ENCODE data around the gene IGFBPL1.

IGFBPL1 gene

DNA sequence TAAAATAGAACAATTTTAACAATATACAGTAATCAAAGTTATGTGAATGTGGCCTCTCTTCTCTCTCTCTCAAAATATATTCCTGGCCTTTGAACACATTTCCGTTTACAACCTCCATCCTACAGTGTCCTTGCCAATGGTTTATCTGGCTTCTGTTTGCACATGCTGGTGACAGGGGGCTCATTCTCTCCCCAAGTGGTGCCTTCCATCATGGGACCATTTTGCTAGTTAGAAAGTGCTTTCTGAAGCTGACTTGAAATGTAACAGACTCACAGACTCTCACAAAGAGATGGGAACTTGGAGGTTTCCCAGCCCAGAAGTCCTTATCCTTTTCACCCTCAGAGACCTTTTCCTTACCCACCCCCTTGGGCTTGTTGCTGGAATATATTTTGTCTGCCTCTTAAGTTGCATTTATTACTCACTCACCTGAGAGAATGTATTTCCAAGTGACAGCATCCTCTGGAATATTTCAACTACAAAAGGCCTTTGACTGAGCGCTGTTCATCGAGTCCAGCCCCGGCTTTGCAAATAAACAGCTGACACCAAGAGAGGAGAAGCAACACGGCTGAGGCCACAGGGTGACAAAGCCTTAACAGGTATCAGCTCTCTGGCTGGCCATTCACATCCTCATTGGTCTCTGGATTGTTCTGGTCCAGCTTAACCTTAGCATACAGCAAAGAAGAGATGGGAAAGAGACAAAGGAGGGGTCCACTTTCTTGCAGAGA, 49.2 kb downstream of the IGFBPL1 start:
- H3K27ac ChIP-seq (replicated peaks; ENCODE audit: low read length), result no peak overlapping the region
- H3K18ac ChIP-seq (ENCODE audit: low read length), result no peak overlapping the region
- no peak overlapping the region for H2AK5ac ChIP-seq (ENCODE audit: low read depth, low read length)
- no peak overlapping the region for H4K91ac ChIP-seq (ENCODE audit: low read depth, low read length, poor library complexity)
- H3K9ac ChIP-seq (ENCODE audit: low read depth, low read length, poor library complexity), result no peak overlapping the region
- no peak overlapping the region for H2BK12ac ChIP-seq (ENCODE audit: low read length)
- H3K4me2 ChIP-seq (ENCODE audit: insufficient read depth, low read length, poor library complexity, severe bottlenecking), result no peak overlapping the region
- no peak overlapping the region for H2BK5ac ChIP-seq (ENCODE audit: low read length)
- no peak overlapping the region for H2BK120ac ChIP-seq (ENCODE audit: low read depth, low read length)
- no peak overlapping the region for H4K8ac ChIP-seq (ENCODE audit: low read depth, low read length)
- H3K4ac ChIP-seq (ENCODE audit: low read length), result no peak overlapping the region
- H3K27me3 ChIP-seq (ENCODE audit: control insufficient read depth in 3 of 3, insufficient read depth in 3 of 3, low read depth in 1 of 3, low read length in 3 of 3), result peaks cover 0 to 2% (median 0%) of the 10 kb centered on the region in 3 experiments
- H3K79me1 ChIP-seq (ENCODE audit: low read depth, low read length), result no peaks in the 10 kb centered on the region
- H3K36me3 ChIP-seq (replicated peaks in 1 of 2; ENCODE audit: control insufficient read depth in 2 of 2, insufficient read depth in 2 of 2, low read length in 2 of 2), result no peaks in the 10 kb centered on the region
- no peak overlapping the region for H2BK15ac ChIP-seq (ENCODE audit: low read length)
- H3K14ac ChIP-seq (ENCODE audit: low read length), result no peak overlapping the region
- WGBS, 2 donors (ENCODE audit: extremely low coverage in 2 of 2, insufficient read length in 2 of 2, insufficient replicate concordance in 1 of 2), result no CpG with 5 or more reads among the region's 5 CpGs
- no peaks in the 10 kb centered on the region for H3K9me3 ChIP-seq (replicated peaks in 1 of 2; ENCODE audit: control insufficient read depth in 2 of 2, insufficient read depth in 1 of 2, low read depth in 1 of 2, low read length in 2 of 2)
- peaks cover 0 to 20% of the 10 kb centered on the region in 2 donors for H3K4me1 ChIP-seq (ENCODE audit: control insufficient read depth in 2 of 2, insufficient read depth in 1 of 2, low read depth in 1 of 2, low read length in 2 of 2)
- H2AFZ ChIP-seq (ENCODE audit: low read length), result peak overlapping the region; percentile 72
- no peak for DNase-seq (ENCODE audit: low spot score)
- no peak overlapping the region for H3K4me3 ChIP-seq (ENCODE audit: low read length in 2 of 2)
- no peak overlapping the region for H3K23ac ChIP-seq (ENCODE audit: low read depth, low read length, poor library complexity)

DNA sequence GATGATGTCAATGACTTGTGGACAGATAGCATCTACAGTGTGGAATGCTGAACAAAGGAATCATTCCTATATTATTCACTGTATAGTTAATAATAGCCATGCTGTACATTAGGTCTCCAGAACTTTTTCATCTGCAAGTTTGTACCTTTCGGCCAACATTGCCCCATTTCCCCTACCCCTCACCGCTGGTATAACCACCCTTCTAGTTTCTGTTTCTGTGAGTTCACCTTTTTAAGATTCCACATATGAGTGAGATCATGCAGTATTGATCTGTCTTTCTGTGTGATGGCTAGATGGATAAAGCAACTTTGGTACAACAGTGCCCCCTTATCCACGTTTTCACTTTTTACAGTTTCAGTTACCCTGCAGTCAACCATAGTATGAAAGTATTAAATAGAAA, 50.6 kb downstream of the IGFBPL1 start:
- Histone ChIP-seq H3K27me3 (ENCODE audit: control insufficient read depth in 3 of 3, insufficient read depth in 3 of 3, low read depth in 1 of 3, low read length in 3 of 3) (peaks cover 0 to 5% (median 0%) of the 10 kb centered on the region in 3 experiments), H2BK15ac (ENCODE audit: low read length) (no peak overlapping the region), H4K8ac (ENCODE audit: low read depth, low read length) (no peak overlapping the region), H2BK12ac (ENCODE audit: low read length) (no peak overlapping the region), H3K4me2 (ENCODE audit: insufficient read depth, low read length, poor library complexity, severe bottlenecking) (no peak overlapping the region), H3K4me1 (ENCODE audit: control insufficient read depth in 2 of 2, insufficient read depth in 1 of 2, low read depth in 1 of 2, low read length in 2 of 2) (peaks cover 0 to 20% of the 10 kb centered on the region in 2 donors), H3K79me1 (ENCODE audit: low read depth, low read length) (no peaks in the 10 kb centered on the region), H3K4ac (ENCODE audit: low read length) (no peak overlapping the region), H3K4me3 (ENCODE audit: low read length in 2 of 2) (no peak overlapping the region), H3K27ac (replicated peaks; ENCODE audit: low read length) (no peak overlapping the region), H2AFZ (ENCODE audit: low read length) (no peak overlapping the region), H3K18ac (ENCODE audit: low read length) (no peak overlapping the region), H2BK120ac (ENCODE audit: low read depth, low read length) (no peak overlapping the region), H3K23ac (ENCODE audit: low read depth, low read length, poor library complexity) (no peak overlapping the region), H2AK5ac (ENCODE audit: low read depth, low read length) (no peak overlapping the region), H3K14ac (ENCODE audit: low read length) (no peak overlapping the region), H3K36me3 (replicated peaks in 1 of 2; ENCODE audit: control insufficient read depth in 2 of 2, insufficient read depth in 2 of 2, low read length in 2 of 2) (no peaks in the 10 kb centered on the region), H2BK5ac (ENCODE audit: low read length) (no peak overlapping the region), H3K9me3 (replicated peaks in 1 of 2; ENCODE audit: control insufficient read depth in 2 of 2, insufficient read depth in 1 of 2, low read depth in 1 of 2, low read length in 2 of 2) (no peaks in the 10 kb centered on the region), H3K9ac (ENCODE audit: low read depth, low read length, poor library complexity) (no peak overlapping the region), H4K91ac (ENCODE audit: low read depth, low read length, poor library complexity) (no peak overlapping the region)
- no CpG with 5 or more reads among the region's 3 CpGs for WGBS, 2 donors (ENCODE audit: extremely low coverage in 2 of 2, insufficient read length in 2 of 2, insufficient replicate concordance in 1 of 2)
- no peak for DNase-seq (ENCODE audit: low spot score)

DNA sequence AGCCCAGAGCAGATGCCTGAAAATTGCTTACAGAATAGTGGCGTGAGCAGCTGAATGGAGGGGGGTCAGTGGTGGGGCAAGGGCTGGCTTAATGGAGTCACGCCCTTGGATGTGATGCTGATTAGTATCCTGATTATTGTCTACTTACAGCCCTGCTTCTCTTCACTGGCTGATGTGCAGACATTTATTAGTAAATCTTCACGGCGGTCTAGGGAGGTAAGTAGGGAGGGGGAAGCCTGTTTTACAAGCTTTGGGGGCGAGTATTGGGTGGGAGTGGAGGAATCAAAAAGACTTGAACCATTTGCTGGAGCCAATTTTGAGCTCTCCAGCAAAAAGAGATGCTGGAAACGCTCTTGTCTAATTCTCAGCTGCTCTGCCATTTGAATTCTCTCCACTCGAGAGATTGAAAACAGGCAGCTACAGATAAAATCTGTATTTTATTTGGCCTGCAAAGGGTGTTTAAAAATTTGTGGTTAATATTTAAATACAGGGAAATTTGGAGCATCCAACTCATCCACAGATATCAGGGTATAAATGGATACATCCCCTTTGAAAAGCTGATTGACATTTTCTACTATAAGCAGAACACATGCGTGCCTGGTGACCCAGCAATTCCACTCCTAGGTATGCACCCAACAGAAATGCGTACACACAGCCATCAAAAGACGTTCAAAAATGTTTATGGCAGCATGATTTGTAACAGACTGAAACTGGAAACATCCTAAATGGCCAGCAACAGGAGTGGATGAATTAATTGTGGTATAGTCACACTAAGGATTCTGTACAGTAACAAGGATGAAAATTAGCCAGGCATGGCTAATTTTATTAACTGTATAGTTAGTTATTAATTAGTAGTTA, 51.3 kb downstream of the IGFBPL1 start:
- Histone ChIP-seq H2BK5ac (ENCODE audit: low read length) (no peak overlapping the region), H2BK12ac (ENCODE audit: low read length) (no peak overlapping the region), H4K91ac (ENCODE audit: low read depth, low read length, poor library complexity) (no peak overlapping the region), H3K14ac (ENCODE audit: low read length) (no peak overlapping the region), H4K8ac (ENCODE audit: low read depth, low read length) (no peak overlapping the region), H3K27ac (replicated peaks; ENCODE audit: low read length) (no peak overlapping the region), H3K4me1 (ENCODE audit: control insufficient read depth in 2 of 2, insufficient read depth in 1 of 2, low read depth in 1 of 2, low read length in 2 of 2) (peaks cover 0 to 20% of the 10 kb centered on the region in 2 donors), H2BK120ac (ENCODE audit: low read depth, low read length) (no peak overlapping the region), H3K36me3 (replicated peaks in 1 of 2; ENCODE audit: control insufficient read depth in 2 of 2, insufficient read depth in 2 of 2, low read length in 2 of 2) (no peaks in the 10 kb centered on the region), H3K4me3 (ENCODE audit: low read length in 2 of 2) (no peak overlapping the region), H3K4ac (ENCODE audit: low read length) (no peak overlapping the region), H2BK15ac (ENCODE audit: low read length) (no peak overlapping the region), H3K9ac (ENCODE audit: low read depth, low read length, poor library complexity) (no peak overlapping the region), H2AK5ac (ENCODE audit: low read depth, low read length) (no peak overlapping the region), H3K27me3 (ENCODE audit: control insufficient read depth in 3 of 3, insufficient read depth in 3 of 3, low read depth in 1 of 3, low read length in 3 of 3) (peaks cover 0 to 5% (median 0%) of the 10 kb centered on the region in 3 experiments), H2AFZ (ENCODE audit: low read length) (no peak overlapping the region), H3K79me1 (ENCODE audit: low read depth, low read length) (no peaks in the 10 kb centered on the region), H3K9me3 (replicated peaks in 1 of 2; ENCODE audit: control insufficient read depth in 2 of 2, insufficient read depth in 1 of 2, low read depth in 1 of 2, low read length in 2 of 2) (no peaks in the 10 kb centered on the region), H3K4me2 (ENCODE audit: insufficient read depth, low read length, poor library complexity, severe bottlenecking) (no peak overlapping the region), H3K18ac (ENCODE audit: low read length) (no peak overlapping the region), H3K23ac (ENCODE audit: low read depth, low read length, poor library complexity) (no peak overlapping the region)
- DNase-seq (ENCODE audit: low spot score), result no peak
- WGBS, 2 donors (ENCODE audit: extremely low coverage in 2 of 2, insufficient read length in 2 of 2, insufficient replicate concordance in 1 of 2), result no CpG with 5 or more reads among the region's 10 CpGs

DNA sequence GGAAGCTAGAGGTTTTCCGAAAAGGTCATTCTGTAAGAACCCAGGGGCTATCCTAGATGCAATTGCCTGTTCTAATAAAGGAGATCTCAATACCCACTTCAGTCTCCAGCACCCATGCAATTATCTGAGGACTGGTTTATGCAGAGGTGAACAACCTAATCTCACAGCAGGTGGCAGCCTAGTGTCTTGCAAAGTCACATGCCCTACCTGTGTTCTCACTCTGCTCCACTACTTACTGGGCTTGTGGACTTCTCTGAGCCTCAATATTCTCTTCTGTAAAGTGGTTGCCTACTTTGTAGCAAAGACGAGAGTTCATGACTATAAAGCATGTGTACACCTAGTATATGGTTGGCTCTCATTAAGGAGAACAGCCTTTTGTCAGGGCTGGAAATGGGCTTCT, 52.8 kb downstream of the IGFBPL1 start:
- Histone ChIP-seq H2AK5ac (ENCODE audit: low read depth, low read length) (no peak overlapping the region), H3K27me3 (ENCODE audit: control insufficient read depth in 3 of 3, insufficient read depth in 3 of 3, low read depth in 1 of 3, low read length in 3 of 3) (peaks cover 0 to 5% (median 0%) of the 10 kb centered on the region in 3 experiments), H2AFZ (ENCODE audit: low read length) (no peak overlapping the region), H2BK12ac (ENCODE audit: low read length) (no peak overlapping the region), H2BK5ac (ENCODE audit: low read length) (no peak overlapping the region), H4K8ac (ENCODE audit: low read depth, low read length) (no peak overlapping the region), H3K27ac (replicated peaks; ENCODE audit: low read length) (no peak overlapping the region), H3K4me2 (ENCODE audit: insufficient read depth, low read length, poor library complexity, severe bottlenecking) (no peak overlapping the region), H3K9ac (ENCODE audit: low read depth, low read length, poor library complexity) (no peak overlapping the region), H4K91ac (ENCODE audit: low read depth, low read length, poor library complexity) (no peak overlapping the region), H2BK15ac (ENCODE audit: low read length) (no peak overlapping the region), H3K23ac (ENCODE audit: low read depth, low read length, poor library complexity) (no peak overlapping the region), H3K9me3 (replicated peaks in 1 of 2; ENCODE audit: control insufficient read depth in 2 of 2, insufficient read depth in 1 of 2, low read depth in 1 of 2, low read length in 2 of 2) (no peaks in the 10 kb centered on the region), H2BK120ac (ENCODE audit: low read depth, low read length) (no peak overlapping the region), H3K14ac (ENCODE audit: low read length) (no peak overlapping the region), H3K79me1 (ENCODE audit: low read depth, low read length) (no peaks in the 10 kb centered on the region), H3K4me1 (ENCODE audit: control insufficient read depth in 2 of 2, insufficient read depth in 1 of 2, low read depth in 1 of 2, low read length in 2 of 2) (peaks cover 0 to 17% of the 10 kb centered on the region in 2 donors), H3K36me3 (replicated peaks in 1 of 2; ENCODE audit: control insufficient read depth in 2 of 2, insufficient read depth in 2 of 2, low read length in 2 of 2) (no peaks in the 10 kb centered on the region), H3K4me3 (ENCODE audit: low read length in 2 of 2) (no peak overlapping the region), H3K18ac (ENCODE audit: low read length) (no peak overlapping the region), H3K4ac (ENCODE audit: low read length) (no peak overlapping the region)
- no peak for DNase-seq (ENCODE audit: low spot score)
- WGBS, 2 donors (ENCODE audit: extremely low coverage in 2 of 2, insufficient read length in 2 of 2, insufficient replicate concordance in 1 of 2), result no CpG with 5 or more reads among the region's 2 CpGs
